GM10266 (cell line): ENCODE results near the gene PREX1.

Experiments used
- DNase-seq: peaks from one replicate; pipeline ENCODE4 v3.0.0; 2012; ENCODE audit errors: extremely low spot score
- TF ChIP-seq, protein P1 (sequence below): IDR thresholded peaks from 2 replicates; pipeline ENCODE4 v1.5.1; 2012; ENCODE audit warnings: mild to moderate bottlenecking, low read depth; ENCODE audit not compliant: control insufficient read depth, insufficient read depth; ENCODE audit errors: missing control alignments

Gene PREX1

DNA sequence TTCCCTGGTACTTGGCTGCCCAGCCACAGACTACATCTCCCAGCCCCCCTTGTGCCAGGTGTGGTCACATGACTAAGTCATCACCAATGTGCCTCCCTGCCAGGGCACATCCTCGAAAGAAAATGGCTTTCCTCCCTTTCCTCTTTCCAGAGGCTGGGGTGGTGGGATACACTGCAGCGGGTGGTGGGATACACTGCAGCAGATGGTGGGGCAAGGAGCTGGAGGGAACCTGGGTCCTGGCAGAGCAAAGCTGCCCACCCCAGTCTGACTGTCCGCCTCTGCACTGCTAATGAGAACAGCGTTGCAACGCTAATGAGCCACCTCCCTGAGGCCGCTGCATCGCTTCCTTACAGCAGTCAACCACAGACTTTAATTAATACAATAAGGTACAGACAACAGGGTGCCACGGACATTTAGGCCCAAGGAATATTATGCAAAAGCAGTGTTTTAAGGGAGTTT, 125.3 kb downstream of the PREX1 start:
- TF ChIP-seq, protein P1, sequence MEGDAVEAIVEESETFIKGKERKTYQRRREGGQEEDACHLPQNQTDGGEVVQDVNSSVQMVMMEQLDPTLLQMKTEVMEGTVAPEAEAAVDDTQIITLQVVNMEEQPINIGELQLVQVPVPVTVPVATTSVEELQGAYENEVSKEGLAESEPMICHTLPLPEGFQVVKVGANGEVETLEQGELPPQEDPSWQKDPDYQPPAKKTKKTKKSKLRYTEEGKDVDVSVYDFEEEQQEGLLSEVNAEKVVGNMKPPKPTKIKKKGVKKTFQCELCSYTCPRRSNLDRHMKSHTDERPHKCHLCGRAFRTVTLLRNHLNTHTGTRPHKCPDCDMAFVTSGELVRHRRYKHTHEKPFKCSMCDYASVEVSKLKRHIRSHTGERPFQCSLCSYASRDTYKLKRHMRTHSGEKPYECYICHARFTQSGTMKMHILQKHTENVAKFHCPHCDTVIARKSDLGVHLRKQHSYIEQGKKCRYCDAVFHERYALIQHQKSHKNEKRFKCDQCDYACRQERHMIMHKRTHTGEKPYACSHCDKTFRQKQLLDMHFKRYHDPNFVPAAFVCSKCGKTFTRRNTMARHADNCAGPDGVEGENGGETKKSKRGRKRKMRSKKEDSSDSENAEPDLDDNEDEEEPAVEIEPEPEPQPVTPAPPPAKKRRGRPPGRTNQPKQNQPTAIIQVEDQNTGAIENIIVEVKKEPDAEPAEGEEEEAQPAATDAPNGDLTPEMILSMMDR = no peak
- no peak for DNase-seq

DNA sequence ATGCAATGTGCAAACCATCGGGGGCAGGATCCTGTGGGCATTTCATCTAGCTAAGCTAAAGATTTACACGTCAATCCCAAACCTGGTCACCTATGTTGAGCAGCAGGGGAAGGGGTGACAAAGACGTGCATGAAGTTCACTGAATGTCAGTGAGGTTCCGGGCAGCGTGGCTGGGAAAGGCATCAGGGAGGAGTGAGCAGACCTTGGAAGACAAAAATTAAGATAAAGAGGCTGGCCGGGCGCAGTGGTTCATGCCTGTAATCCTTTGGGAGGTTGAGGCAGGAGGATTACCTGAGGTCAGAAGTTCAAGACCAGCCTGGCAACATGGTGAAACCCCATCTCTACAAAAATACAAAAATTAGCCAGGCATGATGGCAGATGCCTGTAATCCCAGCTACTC, 126.1 kb downstream of the PREX1 start:
- TF ChIP-seq, protein P1 = no peak
- DNase-seq = no peak

DNA sequence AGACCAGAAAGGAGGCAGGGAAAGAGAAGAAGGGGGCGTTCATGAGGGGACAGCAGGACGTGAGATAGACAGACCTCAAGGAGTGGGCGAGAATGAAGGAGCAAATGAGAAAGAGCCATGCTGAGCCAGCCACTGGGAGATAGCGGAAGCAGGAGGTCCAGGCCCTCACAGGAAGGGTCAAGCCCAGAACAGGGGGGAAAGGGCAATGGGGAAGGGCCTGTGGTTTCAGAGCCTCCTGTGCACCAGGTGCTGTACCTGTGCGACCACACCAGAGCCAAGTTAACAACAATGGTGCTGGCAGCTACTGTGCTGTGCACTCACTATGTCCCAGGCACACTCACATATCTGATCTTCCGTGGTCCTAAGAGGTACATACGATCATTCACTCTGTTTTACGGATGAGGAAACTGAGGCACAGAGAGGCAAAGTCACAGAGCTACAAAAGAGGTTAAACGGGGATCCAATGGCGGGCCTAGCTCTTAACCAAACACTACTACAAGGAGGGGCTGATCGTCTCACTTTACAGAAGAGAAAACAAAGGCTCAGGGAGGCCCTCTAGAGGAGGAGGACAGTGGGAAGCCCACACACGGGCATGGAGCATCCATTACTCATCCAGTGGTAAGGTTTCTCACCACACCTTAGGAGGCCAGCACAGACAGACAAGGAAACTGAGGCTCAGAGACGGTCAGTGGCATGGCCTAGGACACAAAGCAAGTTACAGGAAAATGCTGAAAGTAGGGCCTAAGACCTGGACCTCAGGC, 129.1 kb downstream of the PREX1 start:
- TF ChIP-seq, protein P1 = peak; percentile 6
- no peak for DNase-seq

DNA sequence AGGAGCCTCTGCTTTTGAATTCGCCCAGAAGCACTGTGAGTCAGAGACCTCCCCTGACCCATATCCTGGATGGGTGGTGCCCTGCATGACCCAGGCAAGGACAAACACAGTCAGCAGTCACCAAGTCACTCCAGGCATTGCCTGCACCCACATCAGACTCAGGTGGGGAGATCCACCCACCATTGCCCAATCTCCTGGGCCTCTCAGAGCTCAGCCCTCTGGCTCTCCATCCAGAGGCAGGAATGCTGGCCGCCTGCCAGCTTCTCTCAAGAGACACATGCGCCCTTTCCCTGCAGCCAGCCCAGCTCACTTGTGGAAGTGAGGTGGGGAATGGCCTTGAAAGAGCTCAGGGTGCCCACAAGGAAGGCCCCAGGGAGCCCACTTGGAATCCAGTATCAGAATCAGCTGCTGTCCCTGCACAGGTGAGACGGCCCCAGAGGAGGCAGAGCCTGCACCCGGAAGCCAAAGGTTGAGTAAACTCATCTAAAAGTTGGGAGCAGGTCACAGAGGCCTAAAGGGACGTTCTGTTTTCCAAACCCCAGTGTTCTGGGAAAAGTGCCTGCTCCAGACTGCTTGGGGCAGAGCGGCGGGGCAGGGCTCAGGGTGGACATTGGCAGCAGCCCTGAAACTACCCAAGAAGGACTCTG, 129.8 kb downstream of the PREX1 start:
- TF ChIP-seq, protein P1 = no peak
- DNase-seq = no peak

DNA sequence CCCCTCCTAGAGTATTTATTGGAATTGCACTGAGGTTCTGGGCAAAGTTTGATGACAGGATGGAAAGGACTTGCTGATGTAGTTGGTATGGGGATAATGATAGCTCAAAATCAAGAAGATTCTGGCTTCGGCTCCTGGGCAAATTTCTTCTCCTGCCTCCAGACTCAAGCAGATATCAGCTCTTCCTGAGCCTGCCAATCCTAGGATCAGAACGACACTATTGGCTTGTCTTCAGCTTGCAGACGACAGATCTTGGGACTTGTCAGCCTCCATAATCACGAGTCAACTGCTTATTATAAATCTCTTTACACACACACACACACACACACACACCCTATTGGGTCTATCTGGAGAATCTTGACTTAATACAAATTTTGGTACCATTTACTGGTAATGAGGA, 131.1 kb downstream of the PREX1 start:
- DNase-seq = no peak
- TF ChIP-seq, protein P1 = no peak

DNA sequence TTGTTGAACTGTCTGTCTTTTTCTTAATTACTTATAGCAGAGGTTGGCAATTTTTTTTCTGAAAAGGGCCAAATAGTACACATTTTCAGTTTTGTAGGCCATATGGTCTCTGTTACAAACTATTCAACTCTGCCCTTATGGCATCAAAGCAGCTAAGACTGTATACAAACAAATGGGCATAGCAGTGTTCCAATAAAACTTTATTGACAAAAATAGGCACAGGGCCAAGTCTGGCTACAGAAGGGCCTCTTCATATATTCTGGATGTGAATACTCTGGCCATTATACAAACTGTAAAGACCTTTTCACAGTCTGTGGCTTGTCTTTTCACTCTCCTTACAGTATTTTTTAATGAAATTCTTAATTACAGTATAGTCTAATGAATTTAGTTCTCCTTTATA, 132.1 kb downstream of the PREX1 start:
- DNase-seq = no peak
- TF ChIP-seq, protein P1 = no peak

DNA sequence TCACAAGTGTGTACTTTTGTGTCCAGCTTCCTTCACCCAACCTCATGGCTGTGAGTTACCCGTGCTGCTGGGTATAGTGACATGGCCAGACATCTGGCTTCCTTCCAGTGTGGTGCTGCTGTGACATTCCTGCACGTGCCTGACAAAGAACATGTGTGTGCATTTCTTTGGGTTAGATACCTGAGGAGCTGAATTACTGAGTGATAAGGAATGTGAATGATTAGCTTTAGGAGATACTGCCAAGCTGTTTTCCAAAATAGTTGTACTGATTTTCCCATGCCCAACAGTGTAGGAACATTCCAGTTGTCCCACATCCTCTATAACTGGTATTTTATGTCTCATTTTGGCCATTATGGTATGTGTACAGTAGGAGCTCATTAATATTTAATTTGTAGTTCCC, 132.5 kb downstream of the PREX1 start:
- TF ChIP-seq, protein P1 = no peak
- DNase-seq = no peak
